Measurements from ENCODE around the gene NELFCD.
"Not testable (repeated sequence)": the region's sequence is repeated elsewhere in the genome, so short reads cannot be mapped to it uniquely, and the experiment has no call there.

Gene NELFCD

DNA sequence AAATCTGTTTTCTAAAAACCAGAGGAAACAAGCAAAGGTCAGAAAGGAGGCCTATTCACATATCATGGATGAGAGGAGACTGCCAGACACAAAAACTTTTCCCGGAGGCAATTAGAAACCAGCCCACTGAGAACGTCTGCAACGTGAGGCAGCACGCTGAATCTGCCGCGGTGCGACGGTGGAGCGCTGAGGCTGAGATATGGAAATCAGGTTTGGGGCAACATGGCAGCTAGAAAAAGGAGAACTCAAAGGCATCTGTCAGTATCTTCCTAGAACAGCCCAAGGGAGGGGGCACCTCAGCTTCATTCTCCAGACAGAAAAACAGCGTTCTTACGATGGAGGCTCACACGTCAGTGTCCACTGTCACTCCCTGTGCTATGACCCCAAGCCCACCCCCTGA lies 56.3 kb downstream of the NELFCD start:
- POLR2A ChIA-PET = no interaction called here
- DNase-seq (ENCODE audit: extremely low spot score) = no peak
- TF ChIP-seq FOXK2 (IDR thresholded peaks at IDR 0.05) (no peak), ARNT (IDR thresholded peaks at IDR 0.05) (no peak), HDGF (IDR thresholded peaks at IDR 0.05; ENCODE audit: borderline replicate concordance) (no peak), BHLHE40 (IDR thresholded peaks at IDR 0.05; ENCODE audit: borderline replicate concordance) (no peak), ELF4 (IDR thresholded peaks at IDR 0.05) (no peak), SUZ12 (IDR thresholded peaks at IDR 0.05) (no peak), FOXM1 (IDR thresholded peaks at IDR 0.05; ENCODE audit: borderline replicate concordance) (no peak)
- TF ChIP-seq, protein P1, sequence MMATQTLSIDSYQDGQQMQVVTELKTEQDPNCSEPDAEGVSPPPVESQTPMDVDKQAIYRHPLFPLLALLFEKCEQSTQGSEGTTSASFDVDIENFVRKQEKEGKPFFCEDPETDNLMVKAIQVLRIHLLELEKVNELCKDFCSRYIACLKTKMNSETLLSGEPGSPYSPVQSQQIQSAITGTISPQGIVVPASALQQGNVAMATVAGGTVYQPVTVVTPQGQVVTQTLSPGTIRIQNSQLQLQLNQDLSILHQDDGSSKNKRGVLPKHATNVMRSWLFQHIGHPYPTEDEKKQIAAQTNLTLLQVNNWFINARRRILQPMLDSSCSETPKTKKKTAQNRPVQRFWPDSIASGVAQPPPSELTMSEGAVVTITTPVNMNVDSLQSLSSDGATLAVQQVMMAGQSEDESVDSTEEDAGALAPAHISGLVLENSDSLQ (IDR thresholded peaks at IDR 0.05) = no peak
- CTCF ChIA-PET = no interaction called here

DNA sequence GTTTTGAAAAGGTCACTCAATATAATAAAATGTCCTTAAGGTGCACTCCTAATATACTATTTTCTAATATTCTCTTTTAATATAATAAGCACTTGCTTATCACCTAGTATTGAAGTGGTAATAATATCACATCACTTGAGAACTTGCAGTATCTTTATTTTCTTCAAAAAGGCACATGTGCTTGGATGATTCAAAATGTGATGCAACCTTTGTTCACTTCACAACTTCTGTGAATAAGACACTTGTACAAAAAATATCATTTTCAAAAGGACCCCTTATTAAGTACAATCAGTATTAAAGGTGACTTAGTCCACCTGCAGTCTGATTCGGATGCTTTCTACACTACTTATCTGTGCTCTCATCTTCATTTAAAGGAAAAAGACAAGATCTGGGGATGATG lies 58.2 kb downstream of the NELFCD start:
- CTCF ChIA-PET = no interaction called here
- TF ChIP-seq HDGF (IDR thresholded peaks at IDR 0.05; ENCODE audit: borderline replicate concordance) = no peak
- no peak for TF ChIP-seq ELF4 (IDR thresholded peaks at IDR 0.05)
- no peak for TF ChIP-seq NFRKB (IDR thresholded peaks at IDR 0.05)
- TF ChIP-seq TARDBP (IDR thresholded peaks at IDR 0.05) = no peak
- TF ChIP-seq ARNT (IDR thresholded peaks at IDR 0.05) = no peak
- TF ChIP-seq, protein P1 (IDR thresholded peaks at IDR 0.05) = no peak
- no peak for TF ChIP-seq CTBP1 (IDR thresholded peaks at IDR 0.05; ENCODE audit: borderline replicate concordance)
- TF ChIP-seq LEF1 (IDR thresholded peaks at IDR 0.05; ENCODE audit: borderline replicate concordance) = no peak
- TF ChIP-seq ZNF384 (IDR thresholded peaks at IDR 0.05) = no peak
- TF ChIP-seq SUZ12 (IDR thresholded peaks at IDR 0.05) = no peak
- TF ChIP-seq SP1 (IDR thresholded peaks at IDR 0.05) = no peak
- TF ChIP-seq FOXK2 (IDR thresholded peaks at IDR 0.05) = no peak
- TF ChIP-seq FOXA1 (IDR thresholded peaks at IDR 0.05) = no peak
- no peak for TF ChIP-seq L3MBTL2 (conservative IDR thresholded peaks at IDR 0.05)
- TF ChIP-seq BHLHE40 (IDR thresholded peaks at IDR 0.05; ENCODE audit: borderline replicate concordance) = no peak
- no peak for TF ChIP-seq FOXM1 (IDR thresholded peaks at IDR 0.05; ENCODE audit: borderline replicate concordance)
- no peak for DNase-seq (ENCODE audit: extremely low spot score)
- POLR2A ChIA-PET = no interaction called here

DNA sequence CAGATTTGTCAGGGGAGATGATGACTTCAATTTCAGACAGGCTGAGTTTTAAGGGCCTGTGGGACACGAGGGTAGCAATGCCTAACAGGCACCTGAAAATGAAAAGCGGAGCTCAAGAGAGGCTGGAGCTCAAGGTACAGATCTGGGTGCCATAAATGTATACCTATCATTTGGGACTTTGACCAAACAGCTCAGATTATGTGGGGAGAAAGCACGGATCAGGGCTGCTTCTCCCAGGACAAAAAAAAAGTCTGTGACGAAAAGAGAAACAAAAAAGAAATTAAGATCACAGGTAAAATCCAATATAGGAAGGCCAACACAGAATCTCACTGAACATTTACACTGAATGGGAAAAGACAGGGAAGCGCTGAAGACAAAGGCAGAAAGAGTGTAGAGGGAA lies 59.6 kb downstream of the NELFCD start:
- CTCF ChIA-PET = no interaction called here
- no peak for DNase-seq (ENCODE audit: extremely low spot score)

DNA sequence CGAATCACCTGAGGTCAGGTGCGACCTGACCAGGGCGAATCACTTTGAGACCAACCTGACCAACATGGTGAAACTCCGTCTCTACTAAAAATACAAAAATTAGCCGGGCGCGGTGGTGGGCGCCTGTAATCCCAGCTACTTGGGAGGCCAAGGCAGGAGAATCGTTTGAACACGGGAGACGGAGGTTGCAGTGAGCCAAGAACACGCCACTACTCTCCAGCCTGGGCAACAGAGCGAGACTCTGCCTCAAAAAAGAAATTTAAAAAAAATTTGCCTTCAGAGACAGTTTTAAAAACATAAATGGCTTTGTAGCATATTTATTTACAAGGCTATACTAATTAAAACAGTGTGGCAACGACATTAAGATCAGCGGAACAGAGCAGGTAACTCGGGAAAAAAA lies 60.4 kb downstream of the NELFCD start:
- DNase-seq (ENCODE audit: extremely low spot score); CTCF ChIA-PET: not testable (repeated sequence)
- POLR2A ChIA-PET = interaction anchor here (3.0 kb wide), 1 partner anchor 9 kb away, joined by 29 read pairs; the partner anchor contains the start of gene ATP5F1E

More for the DNA sequence above, 59.6 kb downstream of the NELFCD start:
- TF ChIP-seq ARNT (IDR thresholded peaks at IDR 0.05) (no peak), FOXM1 (IDR thresholded peaks at IDR 0.05; ENCODE audit: borderline replicate concordance) (no peak), CTBP1 (IDR thresholded peaks at IDR 0.05; ENCODE audit: borderline replicate concordance) (no peak), HDGF (IDR thresholded peaks at IDR 0.05; ENCODE audit: borderline replicate concordance) (no peak), SUZ12 (IDR thresholded peaks at IDR 0.05) (no peak), ELF4 (IDR thresholded peaks at IDR 0.05) (no peak), ZNF384 (IDR thresholded peaks at IDR 0.05) (no peak), SP1 (IDR thresholded peaks at IDR 0.05) (no peak), FOXA1 (IDR thresholded peaks at IDR 0.05) (no peak), NFRKB (IDR thresholded peaks at IDR 0.05) (no peak), BHLHE40 (IDR thresholded peaks at IDR 0.05; ENCODE audit: borderline replicate concordance) (no peak)
- TF ChIP-seq, protein P1 (IDR thresholded peaks at IDR 0.05) = no peak
- POLR2A ChIA-PET = interaction anchor here (0.6 to 1.0 kb wide), 3 partner anchors 8 to 149 kb away, joined by 3 to 4 read pairs (median 3); partner anchors contain the start of gene ATP5F1E

DNA sequence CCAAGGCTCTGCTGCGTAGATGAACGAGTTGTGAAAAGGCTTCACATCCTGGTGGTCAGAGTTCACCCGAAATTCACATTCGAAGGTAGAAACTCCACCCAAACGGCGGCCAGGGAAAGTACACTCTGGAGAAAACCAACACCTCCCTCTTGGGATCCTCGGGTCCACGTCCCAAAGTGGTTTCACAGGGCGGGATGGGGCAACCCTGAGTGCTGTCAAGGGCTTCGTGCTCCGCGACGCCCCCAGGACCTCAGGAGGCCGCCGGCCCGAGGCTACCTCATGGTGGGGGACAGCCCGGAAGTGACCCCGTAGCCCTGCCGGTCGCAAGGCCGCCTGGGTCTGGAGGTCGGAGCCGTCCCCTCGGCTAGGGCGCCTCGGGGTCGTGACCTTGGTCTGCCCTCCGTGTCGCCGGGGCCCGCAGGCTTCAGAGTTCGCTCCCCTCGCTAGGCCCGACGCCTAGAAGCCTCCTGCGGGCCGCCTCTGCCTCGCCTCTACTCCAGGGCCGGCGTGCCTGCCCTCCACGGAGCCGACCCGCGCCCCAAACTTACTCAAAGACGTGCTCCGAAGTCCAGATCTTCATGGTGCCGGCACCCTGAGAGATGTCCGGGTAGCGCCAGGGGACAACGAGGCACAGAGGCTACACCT lies 61.2 kb downstream of the NELFCD start, which contains the start of gene PRELID3B:
PRELID3B (minus strand) TSS at position 636 of the 645 bp plus-strand sequence; CDS start at position 580, 56 bp downstream.
- CTCF ChIA-PET = no interaction called here
- peak; percentile 75 for TF ChIP-seq L3MBTL2 (conservative IDR thresholded peaks at IDR 0.05)
- no peak for TF ChIP-seq FOXK2 (IDR thresholded peaks at IDR 0.05)
- no peak for TF ChIP-seq ZNF384 (IDR thresholded peaks at IDR 0.05)
- no peak for TF ChIP-seq NFRKB (IDR thresholded peaks at IDR 0.05)
- TF ChIP-seq FOXM1 (IDR thresholded peaks at IDR 0.05; ENCODE audit: borderline replicate concordance) = no peak
- TF ChIP-seq SUZ12 (IDR thresholded peaks at IDR 0.05) = no peak
- TF ChIP-seq SP1 (IDR thresholded peaks at IDR 0.05) = no peak
- no peak for TF ChIP-seq FOXA1 (IDR thresholded peaks at IDR 0.05)
- no peak for DNase-seq (ENCODE audit: extremely low spot score)
- POLR2A ChIA-PET = interaction anchor here (0.9 to 3.0 kb wide), 2 partner anchors 9 to 20 kb away, joined by 3 to 29 read pairs; partner anchors contain the start of gene ATP5F1E

DNA sequence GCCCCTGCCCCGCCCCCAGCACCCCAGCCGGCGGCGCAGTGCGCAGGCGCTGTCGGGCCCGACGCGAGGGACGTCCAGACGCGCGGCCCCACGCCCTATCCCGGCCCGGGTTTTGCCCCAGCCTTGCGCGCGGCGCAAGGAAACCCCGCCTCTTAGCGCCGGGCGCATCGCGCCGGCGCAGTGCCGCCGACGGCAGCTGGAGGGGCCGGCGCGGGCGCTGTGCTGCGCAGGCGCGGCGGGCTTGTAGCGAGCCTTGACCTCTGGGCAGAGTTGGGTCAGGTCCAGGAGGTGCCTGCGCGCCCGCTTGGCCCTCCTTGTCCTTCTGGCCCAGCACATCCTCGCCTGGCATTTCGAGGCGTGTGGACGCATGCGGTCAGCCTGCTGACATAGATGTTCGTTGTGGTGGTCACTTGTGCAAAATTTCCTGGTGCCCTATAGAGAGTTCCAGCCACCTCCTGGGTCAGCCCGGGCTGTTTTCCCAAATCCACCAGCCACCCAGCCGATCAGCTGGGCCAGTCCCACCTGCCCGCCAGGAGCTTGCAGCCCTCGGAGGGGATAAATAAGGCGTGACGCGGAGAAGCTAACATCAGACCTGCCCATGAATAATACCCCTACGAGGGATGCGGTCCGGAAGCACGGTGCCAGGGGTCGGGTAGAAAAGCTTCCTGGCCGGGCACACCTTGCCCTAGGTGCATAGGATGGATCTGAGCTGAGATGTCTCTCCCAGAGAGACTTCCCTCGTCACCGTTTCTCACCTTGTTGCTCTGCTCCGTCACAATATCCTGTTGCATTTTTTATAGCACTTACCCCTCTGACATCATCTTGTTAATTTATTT lies 62.0 kb downstream of the NELFCD start:
- peak; percentile 98 for DNase-seq (ENCODE audit: extremely low spot score)
- CTCF ChIA-PET = interaction anchor here (0.6 kb wide), 1 partner anchor 412 kb away, joined by 3 read pairs; no protein-coding TSS in a partner anchor
- POLR2A ChIA-PET = interaction anchor here (0.9 to 3.0 kb wide), 2 partner anchors 10 to 19 kb away, joined by 3 to 29 read pairs; partner anchors contain the start of gene ATP5F1E
- TF ChIP-seq HDGF (IDR thresholded peaks at IDR 0.05; ENCODE audit: borderline replicate concordance) (no peak), TARDBP (IDR thresholded peaks at IDR 0.05) (no peak), ELF4 (IDR thresholded peaks at IDR 0.05) (no peak), LEF1 (IDR thresholded peaks at IDR 0.05; ENCODE audit: borderline replicate concordance) (no peak), FOXA1 (IDR thresholded peaks at IDR 0.05) (no peak), SUZ12 (IDR thresholded peaks at IDR 0.05) (no peak), FOXM1 (IDR thresholded peaks at IDR 0.05; ENCODE audit: borderline replicate concordance) (no peak), ARNT (IDR thresholded peaks at IDR 0.05) (no peak), L3MBTL2 (conservative IDR thresholded peaks at IDR 0.05) (no peak), CTBP1 (IDR thresholded peaks at IDR 0.05; ENCODE audit: borderline replicate concordance) (no peak), NFRKB (IDR thresholded peaks at IDR 0.05) (no peak), BHLHE40 (IDR thresholded peaks at IDR 0.05; ENCODE audit: borderline replicate concordance) (no peak), ZNF384 (IDR thresholded peaks at IDR 0.05) (no peak)
- TF ChIP-seq, protein P1 (IDR thresholded peaks at IDR 0.05) = no peak

All from HEK293T (cell line).